Left ventricle myocardium inferior (tissue), 1 donor: ENCODE results near the gene DCDC2. TPM values are rescaled to one million over a fixed set of nuclear protein-coding genes. Genes with fewer than 3 reads are reported as not detected.
"Not testable (repeated sequence)": the region's sequence is repeated elsewhere in the genome, so short reads cannot be mapped to it uniquely, and the experiment has no call there.

Source experiments
- DNase-seq: peaks from one replicate; pipeline ENCODE4 v3.0.0-alpha.2; 2020
- H3K27ac ChIP-seq: fragments of 200-600 bp; replicated peaks from 2 replicates; pipeline ENCODE4 v1.8.0; 2021
- H3K27me3 ChIP-seq: fragments of 200-600 bp; 2 replicates; pipeline ENCODE4 v1.8.0; 2021; ENCODE audit warnings: low read depth
- H3K36me3 ChIP-seq: fragments of 200-600 bp; 2 replicates; pipeline ENCODE4 v1.8.0; 2021
- H3K4me1 ChIP-seq: fragments of 200-600 bp; 2 replicates; pipeline ENCODE4 v1.8.0; 2021
- H3K4me3 ChIP-seq: fragments of 200-600 bp; 2 replicates; pipeline ENCODE4 v1.8.0; 2021; ENCODE audit warnings: mild to moderate bottlenecking, moderate library complexity
- H3K9me3 ChIP-seq: fragments of 200-600 bp; replicated peaks from 2 replicates; pipeline ENCODE4 v1.8.0; 2021
- intact Hi-C: fragments of 100-400 bp; cut with micrococcal nuclease; formaldehyde crosslinking; loops from one replicate; pipeline ENCODE4 v1.11.0; 2022
- total RNA-seq: library from RNA; stranded (reverse); fragmentation: NEBNext Ultra II Directional; extraction: Animal tissue kit (Norgen Biotek cat#: 25700); gene quantifications from one replicate; pipeline ENCODE4 v1.2.1, GENCODE V29; 2021
- TF ChIP-seq, protein P1 (sequence below): fragments of 200-600 bp; IDR thresholded peaks from 2 replicates; pipeline ENCODE4 v1.8.0; 2021; ENCODE audit warnings: antibody characterized with exemption, mild to moderate bottlenecking, borderline replicate concordance
- donor health status: DM: no; HTN: yes; CAD: no; lungs with severe emphysema.

DCDC2 gene
- total RNA-seq, 1 donor from 2014 or later = not detected

DNA sequence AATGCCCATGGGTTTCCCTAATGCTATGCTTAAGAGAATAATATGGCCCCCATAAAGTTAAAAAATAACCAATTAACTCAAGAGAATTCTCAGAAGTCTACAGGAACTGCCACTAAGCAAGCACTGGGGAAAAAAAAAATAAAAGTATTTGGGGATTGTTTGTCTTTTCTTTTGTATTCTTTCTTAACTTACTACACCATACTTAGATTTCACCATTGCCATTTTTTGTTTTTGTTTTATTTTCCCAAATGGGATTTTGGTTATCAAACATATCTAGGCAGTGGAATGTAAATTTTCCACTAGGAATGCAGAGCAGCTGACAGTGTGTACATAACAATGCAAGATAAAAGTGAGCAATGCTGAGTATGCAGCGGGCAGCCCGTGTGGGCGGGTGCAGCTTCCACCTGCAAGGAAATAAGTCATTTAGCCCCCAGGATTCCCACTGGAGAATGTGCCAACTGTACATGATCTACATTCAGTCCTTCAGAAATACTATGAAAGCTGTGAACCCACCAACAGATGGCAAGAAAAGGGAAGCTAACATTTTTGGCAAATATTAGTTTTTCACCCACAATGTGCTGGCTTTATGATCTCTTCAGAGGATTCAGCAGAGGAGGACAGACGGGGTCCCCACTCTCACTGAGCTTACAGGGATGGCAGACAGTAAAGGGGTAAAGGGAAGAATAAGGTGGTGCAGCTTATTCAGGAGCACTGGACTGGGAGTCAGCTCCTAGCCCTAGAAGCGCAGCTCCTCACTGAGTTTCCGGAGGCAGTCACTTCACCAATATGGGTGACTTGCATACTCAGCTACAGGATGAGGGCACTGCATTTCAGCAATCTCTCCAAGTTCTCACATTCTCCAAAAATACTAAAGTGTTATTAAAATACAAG is 44.4 kb downstream of the DCDC2 start:
- TF ChIP-seq, protein P1, sequence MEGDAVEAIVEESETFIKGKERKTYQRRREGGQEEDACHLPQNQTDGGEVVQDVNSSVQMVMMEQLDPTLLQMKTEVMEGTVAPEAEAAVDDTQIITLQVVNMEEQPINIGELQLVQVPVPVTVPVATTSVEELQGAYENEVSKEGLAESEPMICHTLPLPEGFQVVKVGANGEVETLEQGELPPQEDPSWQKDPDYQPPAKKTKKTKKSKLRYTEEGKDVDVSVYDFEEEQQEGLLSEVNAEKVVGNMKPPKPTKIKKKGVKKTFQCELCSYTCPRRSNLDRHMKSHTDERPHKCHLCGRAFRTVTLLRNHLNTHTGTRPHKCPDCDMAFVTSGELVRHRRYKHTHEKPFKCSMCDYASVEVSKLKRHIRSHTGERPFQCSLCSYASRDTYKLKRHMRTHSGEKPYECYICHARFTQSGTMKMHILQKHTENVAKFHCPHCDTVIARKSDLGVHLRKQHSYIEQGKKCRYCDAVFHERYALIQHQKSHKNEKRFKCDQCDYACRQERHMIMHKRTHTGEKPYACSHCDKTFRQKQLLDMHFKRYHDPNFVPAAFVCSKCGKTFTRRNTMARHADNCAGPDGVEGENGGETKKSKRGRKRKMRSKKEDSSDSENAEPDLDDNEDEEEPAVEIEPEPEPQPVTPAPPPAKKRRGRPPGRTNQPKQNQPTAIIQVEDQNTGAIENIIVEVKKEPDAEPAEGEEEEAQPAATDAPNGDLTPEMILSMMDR = no peak
- no peak for DNase-seq
- peaks cover 7% of the 10 kb centered on the region for H3K9me3 ChIP-seq
- no peaks in the 10 kb centered on the region for H3K4me1 ChIP-seq
- no peaks in the 10 kb centered on the region for H3K36me3 ChIP-seq
- intact Hi-C loops = no loop called here
- H3K27ac ChIP-seq = no peak overlapping the region
- H3K4me3 ChIP-seq = no peak overlapping the region
- H3K27me3 ChIP-seq = peaks cover 19% of the 10 kb centered on the region

DNA sequence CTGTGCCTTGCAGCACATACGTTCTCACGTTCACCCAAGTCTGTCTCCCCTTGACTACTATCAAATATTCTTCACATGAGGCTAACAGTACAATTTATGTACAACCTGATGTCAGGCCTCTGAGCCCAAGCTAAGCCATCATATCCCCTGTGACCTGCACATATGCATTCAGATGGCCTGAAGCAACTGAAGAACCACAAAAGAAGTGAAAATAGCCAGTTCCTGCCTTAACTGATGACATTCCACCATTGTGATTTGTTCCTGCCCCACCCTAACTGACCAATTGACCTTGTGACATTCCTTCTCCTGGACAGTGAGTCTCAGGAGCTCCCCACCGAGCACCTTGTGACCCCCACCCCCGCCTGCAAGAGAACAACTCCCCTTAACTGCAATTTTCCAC is 46.1 kb downstream of the DCDC2 start:
- intact Hi-C loops, H3K27ac ChIP-seq, H3K9me3 ChIP-seq, DNase-seq, H3K4me3 ChIP-seq, H3K36me3 ChIP-seq, H3K4me1 ChIP-seq: not testable (repeated sequence)
- H3K27me3 ChIP-seq = peaks cover 23% of the 10 kb centered on the region

DNA sequence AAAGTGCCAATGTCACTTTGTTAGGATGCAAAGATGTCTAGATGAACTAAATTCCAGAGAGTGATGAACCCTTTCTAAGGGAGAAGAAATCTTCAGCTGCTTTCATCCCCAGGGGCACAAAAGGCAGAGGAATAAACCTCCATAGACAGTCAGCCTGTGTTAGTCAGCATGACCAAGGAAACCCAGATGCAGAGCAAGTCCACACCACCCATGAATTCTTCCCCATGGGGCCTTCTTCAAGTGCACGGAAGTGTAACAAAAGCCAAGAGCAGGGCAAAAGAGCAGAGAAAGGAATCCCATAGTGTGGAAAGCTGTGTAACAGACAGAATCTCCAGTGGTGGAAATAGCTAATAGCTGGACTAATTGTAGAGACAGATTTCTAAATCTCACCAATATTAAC is 50.0 kb downstream of the DCDC2 start:
- Histone ChIP-seq H3K27ac (no peak overlapping the region), H3K27me3 (peaks cover 9% of the 10 kb centered on the region), H3K36me3 (no peaks in the 10 kb centered on the region), H3K4me1 (no peaks in the 10 kb centered on the region), H3K9me3 (peaks cover 7% of the 10 kb centered on the region), H3K4me3 (no peak overlapping the region)
- DNase-seq = no peak
- TF ChIP-seq, protein P1 = no peak
- intact Hi-C loops = no loop called here

DNA sequence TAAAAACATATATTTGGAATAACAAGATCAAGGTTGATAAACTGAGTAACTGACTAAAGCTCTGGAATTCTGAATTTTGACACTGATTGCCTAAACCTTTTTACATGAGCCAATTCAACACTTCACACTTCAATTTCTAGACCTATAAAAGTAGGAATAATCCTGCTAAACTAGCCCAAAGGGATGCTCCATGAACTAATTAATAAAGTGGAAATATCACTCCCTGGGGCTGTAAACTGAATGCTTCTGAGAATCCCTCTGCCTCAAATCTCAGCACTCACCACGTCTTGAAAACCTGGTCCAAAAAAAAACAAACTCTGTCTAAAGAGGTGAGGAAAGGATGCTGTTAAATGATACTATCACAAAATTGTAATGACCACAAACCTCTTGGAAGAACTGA is 50.9 kb downstream of the DCDC2 start:
- intact Hi-C loops = no loop called here
- Histone ChIP-seq H3K27ac (no peak overlapping the region), H3K4me1 (no peaks in the 10 kb centered on the region), H3K27me3 (peaks cover 9% of the 10 kb centered on the region), H3K36me3 (no peaks in the 10 kb centered on the region), H3K9me3 (peaks cover 7% of the 10 kb centered on the region), H3K4me3 (no peak overlapping the region)
- TF ChIP-seq, protein P1 = no peak
- no peak for DNase-seq

DNA sequence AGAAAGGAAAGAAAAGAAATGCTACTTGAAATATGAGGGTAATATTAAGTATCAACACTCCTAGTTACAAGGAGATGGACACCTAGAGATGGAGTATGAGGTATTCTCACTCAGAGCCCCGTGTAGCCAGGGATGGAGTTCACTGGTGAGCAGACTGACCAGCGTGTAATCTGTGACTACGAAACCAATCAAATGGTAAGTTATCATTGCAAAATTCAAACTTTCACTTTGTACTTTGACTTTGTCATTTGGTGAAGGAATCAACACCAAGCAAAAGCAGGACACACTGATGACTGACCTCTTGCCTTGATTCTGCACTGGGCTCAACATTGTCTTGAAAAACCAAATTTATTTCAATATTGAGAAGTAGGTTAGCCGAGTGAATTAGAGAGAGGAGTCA is 51.8 kb downstream of the DCDC2 start:
- Histone ChIP-seq H3K36me3 (no peaks in the 10 kb centered on the region), H3K9me3 (no peaks in the 10 kb centered on the region), H3K4me3 (no peak overlapping the region), H3K4me1 (no peaks in the 10 kb centered on the region), H3K27ac (no peak overlapping the region), H3K27me3 (peaks cover 9% of the 10 kb centered on the region)
- no peak for DNase-seq
- intact Hi-C loops = no loop called here
- TF ChIP-seq, protein P1 = no peak

DNA sequence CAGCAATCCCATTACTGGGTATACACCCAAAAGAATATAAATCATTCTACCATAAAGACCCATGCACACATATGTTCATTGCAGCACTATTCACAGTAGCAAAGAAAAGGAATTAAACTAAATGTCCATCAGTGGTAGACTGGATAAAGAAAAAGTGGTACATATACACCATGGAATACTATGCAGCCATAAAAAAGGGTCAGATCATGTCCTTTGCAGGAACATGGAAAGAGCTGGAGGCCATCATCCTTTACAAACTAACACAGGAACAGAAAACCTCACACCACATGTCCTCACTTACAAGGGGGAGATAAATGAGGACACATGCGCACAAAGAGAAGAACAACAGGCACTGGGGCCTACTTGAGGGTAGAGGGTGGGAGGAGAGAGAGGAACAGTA is 60.9 kb downstream of the DCDC2 start:
- no peak overlapping the region for H3K27ac ChIP-seq
- TF ChIP-seq, protein P1 = no peak
- no peak for DNase-seq
- no peak overlapping the region for H3K4me3 ChIP-seq
- H3K36me3 ChIP-seq = no peaks in the 10 kb centered on the region
- H3K27me3 ChIP-seq = peaks cover 13% of the 10 kb centered on the region
- no peaks in the 10 kb centered on the region for H3K4me1 ChIP-seq
- intact Hi-C loops = no loop called here
- H3K9me3 ChIP-seq = peaks cover 12% of the 10 kb centered on the region

DNA sequence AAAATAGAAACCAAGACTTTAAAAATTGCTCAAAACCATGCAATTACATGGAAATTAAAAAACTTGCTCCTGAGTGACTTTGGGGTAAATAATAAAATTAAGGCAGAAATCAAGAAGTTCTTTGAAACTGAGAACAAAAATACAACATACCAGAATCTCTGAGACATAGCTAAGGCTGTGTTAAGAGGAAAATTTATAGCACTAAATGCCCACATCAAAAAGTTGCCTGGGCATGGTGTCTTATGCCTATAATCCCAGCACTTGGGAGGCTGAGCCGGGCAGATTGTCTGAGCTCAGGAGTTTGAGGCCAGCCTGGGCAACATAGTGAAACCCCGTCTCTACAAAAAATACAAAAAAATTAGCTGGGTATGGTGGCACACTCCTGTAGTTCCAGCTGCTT is 64.0 kb downstream of the DCDC2 start:
- DNase-seq, H3K4me3 ChIP-seq, intact Hi-C loops, H3K4me1 ChIP-seq, H3K27ac ChIP-seq, H3K36me3 ChIP-seq: not testable (repeated sequence)
- Histone ChIP-seq H3K9me3 (peaks cover 12% of the 10 kb centered on the region), H3K27me3 (peaks cover 13% of the 10 kb centered on the region)
